ENCODE results near the gene MRS2.

DNA sequence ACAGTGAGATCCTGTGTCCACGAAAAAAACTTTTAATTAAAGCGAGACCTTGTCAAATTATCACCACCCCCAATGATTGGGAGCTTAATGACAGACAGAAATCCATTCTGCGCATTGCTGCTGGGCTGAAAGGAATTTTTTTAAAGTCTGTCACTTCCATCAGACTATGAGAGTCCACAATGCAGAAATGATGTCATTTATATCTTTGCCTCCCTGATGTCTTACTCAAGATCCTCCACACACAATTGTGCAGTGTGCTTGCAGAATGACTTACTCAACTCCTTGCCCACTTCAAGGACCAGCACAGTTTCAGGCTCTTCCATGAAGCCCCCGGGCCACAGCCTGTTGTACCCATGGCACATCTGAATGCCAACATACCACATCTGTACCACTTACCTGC is 45.7 kb downstream of the MRS2 start:
- TF ChIP-seq, protein P1, sequence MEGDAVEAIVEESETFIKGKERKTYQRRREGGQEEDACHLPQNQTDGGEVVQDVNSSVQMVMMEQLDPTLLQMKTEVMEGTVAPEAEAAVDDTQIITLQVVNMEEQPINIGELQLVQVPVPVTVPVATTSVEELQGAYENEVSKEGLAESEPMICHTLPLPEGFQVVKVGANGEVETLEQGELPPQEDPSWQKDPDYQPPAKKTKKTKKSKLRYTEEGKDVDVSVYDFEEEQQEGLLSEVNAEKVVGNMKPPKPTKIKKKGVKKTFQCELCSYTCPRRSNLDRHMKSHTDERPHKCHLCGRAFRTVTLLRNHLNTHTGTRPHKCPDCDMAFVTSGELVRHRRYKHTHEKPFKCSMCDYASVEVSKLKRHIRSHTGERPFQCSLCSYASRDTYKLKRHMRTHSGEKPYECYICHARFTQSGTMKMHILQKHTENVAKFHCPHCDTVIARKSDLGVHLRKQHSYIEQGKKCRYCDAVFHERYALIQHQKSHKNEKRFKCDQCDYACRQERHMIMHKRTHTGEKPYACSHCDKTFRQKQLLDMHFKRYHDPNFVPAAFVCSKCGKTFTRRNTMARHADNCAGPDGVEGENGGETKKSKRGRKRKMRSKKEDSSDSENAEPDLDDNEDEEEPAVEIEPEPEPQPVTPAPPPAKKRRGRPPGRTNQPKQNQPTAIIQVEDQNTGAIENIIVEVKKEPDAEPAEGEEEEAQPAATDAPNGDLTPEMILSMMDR (IDR thresholded peaks at IDR 0.05; ENCODE audit: low read length) = no peak
- no peak for TF ChIP-seq EZH2 (optimal IDR thresholded peaks at IDR 0.05; ENCODE audit: low read depth, low read length)
- TF ChIP-seq EZH2phosphoT487 (IDR thresholded peaks at IDR 0.05; ENCODE audit: low read length) = no peak
